PFSK-1 (cell line): ENCODE measurements around the gene AOPEP.

Source experiments
- FOXP2 ChIP-seq: optimal IDR thresholded peaks from 2 replicates; pipeline ENCODE3; 2011; ENCODE audit warnings: borderline replicate concordance, control low read depth, inconsistent platforms; ENCODE audit not compliant: insufficient read depth; ENCODE audit errors: extremely low read length, extremely low read depth
- POLR2AphosphoS5 ChIP-seq: IDR thresholded peaks from 2 replicates; pipeline ENCODE4 v1.6.1; 2012; ENCODE audit warnings: low read depth, mild to moderate bottlenecking, control low read depth, low read length, moderate library complexity
- REST ChIP-seq, 2 experiments: IDR thresholded peaks; 2 replicates each; pipeline versions ENCODE4 v1.6.1 to v1.8.0; 2011 to 2012; ENCODE audit warnings: low read depth in 2 of 2, low read length in 2 of 2, control low read depth in 1 of 2, inconsistent platforms in 1 of 2, mild to moderate bottlenecking in 1 of 2, moderate library complexity in 1 of 2; ENCODE audit not compliant: insufficient read depth in 1 of 2
- SIN3A ChIP-seq: IDR thresholded peaks from 2 replicates; pipeline ENCODE4 v1.6.1; 2012; ENCODE audit warnings: mild to moderate bottlenecking, low read length, moderate library complexity, borderline replicate concordance; ENCODE audit not compliant: insufficient read depth
- TAF1 ChIP-seq: IDR thresholded peaks from 2 replicates; pipeline ENCODE4 v1.6.1; 2012; ENCODE audit warnings: low read length, control low read depth, borderline replicate concordance; ENCODE audit not compliant: insufficient read depth

AOPEP gene

GRCh38 chr9:95095641-95096355, 369.3 kb downstream of the AOPEP start:
- TF ChIP-seq POLR2AphosphoS5 (no peak), FOXP2 (no peak), REST (IDR thresholded peaks at IDR 0.05; ENCODE audit: insufficient read depth in 1 of 2, low read depth in 2 of 2, low read length in 2 of 2) (no peak), SIN3A (no peak), TAF1 (no peak)

- TF ChIP-seq SIN3A (no peak), REST (IDR thresholded peaks at IDR 0.05; ENCODE audit: insufficient read depth in 1 of 2, low read depth in 2 of 2, low read length in 2 of 2) (no peak), TAF1 (no peak)
Observed at GRCh38 chr9:95096381-95096780, 369.9 kb downstream of the AOPEP start.

- TF ChIP-seq FOXP2 (no peak), SIN3A (no peak), TAF1 (no peak), POLR2AphosphoS5 (no peak), REST (IDR thresholded peaks at IDR 0.05; ENCODE audit: insufficient read depth in 1 of 2, low read depth in 2 of 2, low read length in 2 of 2) (no peak)
Observed at GRCh38 chr9:95096807-95097206, 370.3 kb downstream of the AOPEP start.

- TF ChIP-seq TAF1 (no peak), REST (IDR thresholded peaks at IDR 0.05; ENCODE audit: insufficient read depth in 1 of 2, low read depth in 2 of 2, low read length in 2 of 2) (no peak), FOXP2 (no peak), POLR2AphosphoS5 (no peak), SIN3A (no peak)
Observed at GRCh38 chr9:95097279-95097678, 370.8 kb downstream of the AOPEP start.

GRCh38 chr9:95098391-95098921, 372.0 kb downstream of the AOPEP start:
- TF ChIP-seq POLR2AphosphoS5 (no peak), REST (IDR thresholded peaks at IDR 0.05; ENCODE audit: insufficient read depth in 1 of 2, low read depth in 2 of 2, low read length in 2 of 2) (no peak), TAF1 (no peak), SIN3A (no peak), FOXP2 (no peak)
